HG02943 (cell line): Measurements from ENCODE around the gene LCNL1.
"Not testable (repeated sequence)": the region's sequence is repeated elsewhere in the genome, so short reads cannot be mapped to it uniquely, and the experiment has no call there.

ENCODE experiments used
- ATAC-seq: cut with Tn5 transposase; IDR thresholded peaks from one replicate; pipeline ENCODE4 v1.9.1; 2021; ENCODE audit warnings: mild to moderate bottlenecking, low read depth, moderate library complexity; ENCODE audit not compliant: unreplicated experiment

Gene LCNL1

GRCh38 chr9:136990242-136990911 lies 7.6 kb downstream of the LCNL1 start:
- ATAC-seq: no peak

DNA sequence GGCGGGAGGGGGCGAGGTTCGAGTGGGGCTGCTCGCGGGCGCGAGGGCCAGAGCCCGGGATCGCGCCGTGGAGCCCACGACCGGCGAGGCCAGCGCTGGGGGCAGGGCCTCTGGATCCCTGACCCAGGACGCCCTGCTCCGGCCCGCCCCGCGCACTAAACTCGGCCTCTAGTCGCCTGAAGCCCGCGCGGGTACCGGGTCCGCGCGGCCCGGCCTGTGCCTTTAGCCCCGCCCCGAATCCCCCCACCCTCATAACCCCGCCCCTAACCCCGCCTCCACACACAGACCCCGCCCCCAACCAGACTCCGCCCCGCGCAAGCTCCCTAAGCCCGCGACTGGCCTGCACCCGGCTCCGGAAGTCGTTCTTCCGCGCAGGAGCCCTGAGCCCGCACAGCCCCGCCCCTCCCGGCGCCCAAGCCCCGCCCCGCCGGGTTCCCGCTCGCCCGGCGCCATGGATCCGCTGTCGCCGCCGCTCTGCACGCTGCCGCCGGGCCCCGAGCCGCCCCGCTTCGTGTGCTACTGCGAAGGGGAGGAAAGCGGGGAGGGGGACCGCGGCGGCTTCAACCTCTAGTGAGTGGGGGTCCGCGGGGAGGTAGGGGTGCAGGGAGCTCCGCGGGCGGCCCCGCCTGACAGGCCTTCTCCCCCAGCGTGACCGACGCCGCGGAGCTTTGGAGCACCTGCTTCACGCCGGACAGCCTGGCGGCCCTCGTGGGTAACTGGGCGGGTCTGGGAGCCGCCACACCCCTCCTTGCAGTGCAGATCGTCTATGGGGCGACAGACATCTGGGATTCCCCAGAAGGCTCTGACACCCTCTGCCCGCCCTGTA lies 9.4 kb downstream of the LCNL1 start, which contains the start of gene PAXX:
PAXX (plus strand) TSS at position 430 of the 826 bp plus-strand sequence; CDS start at position 452, 22 bp downstream.
- ATAC-seq: peak; percentile 71

GRCh38 chr9:136992819-136993369 lies 10.1 kb downstream of the LCNL1 start:
- peak; percentile 15 for ATAC-seq

DNA sequence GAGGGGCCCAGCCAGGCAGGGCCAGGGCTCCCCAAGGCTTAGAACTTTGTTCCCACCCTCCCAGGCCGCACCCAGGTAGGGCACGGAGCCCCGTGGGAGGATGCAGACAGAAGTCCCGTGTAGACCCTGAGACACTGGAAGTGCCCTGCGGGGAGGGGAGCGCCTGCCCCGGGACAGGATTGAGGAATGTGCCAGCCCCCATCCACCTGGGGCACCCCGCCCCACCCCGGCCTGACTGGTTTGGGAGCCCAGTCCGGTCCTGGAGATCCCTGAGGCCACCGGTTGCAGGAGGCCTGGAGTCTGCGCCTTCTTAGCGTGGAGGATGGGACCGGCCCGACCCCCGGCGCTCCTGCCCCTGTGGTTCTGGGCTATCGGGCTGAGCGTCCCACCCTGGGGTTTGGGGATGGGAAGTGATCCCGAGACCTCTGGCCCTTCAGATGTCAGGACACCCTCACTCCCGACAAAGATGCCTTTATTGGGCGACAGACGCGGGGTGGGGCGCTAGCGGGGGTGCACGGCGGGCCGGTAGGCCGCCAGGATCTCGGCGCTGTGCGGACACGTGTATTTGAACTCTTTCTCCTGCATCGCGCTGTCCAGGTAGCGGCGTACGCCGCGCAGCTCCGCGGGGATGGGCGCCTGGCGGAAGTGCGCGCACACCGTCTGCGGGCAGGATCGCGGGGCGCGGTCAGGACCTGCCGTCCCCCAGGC lies 11.5 kb downstream of the LCNL1 start:
- ATAC-seq: no peak

DNA sequence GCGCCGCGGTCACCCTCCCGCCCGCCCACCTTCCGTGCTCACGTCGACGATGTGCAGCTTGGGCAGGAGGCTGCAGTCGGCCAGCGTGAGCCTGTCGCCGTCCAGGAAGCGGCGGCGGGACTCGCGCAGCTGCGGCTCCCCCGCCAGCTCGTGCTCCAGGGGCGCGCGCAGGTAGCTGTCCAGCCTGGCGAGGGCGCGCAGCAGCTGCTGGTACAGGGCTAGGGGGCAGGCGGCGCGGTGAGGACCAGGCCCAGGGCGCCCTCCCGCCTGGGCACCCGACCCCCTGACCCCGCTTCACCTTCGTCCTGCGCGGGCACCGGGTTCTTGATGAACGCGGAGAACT lies 12.1 kb downstream of the LCNL1 start:
- no peak for ATAC-seq

- no peak for ATAC-seq
Observed at GRCh38 chr9:136995362-136995761, 12.6 kb downstream of the LCNL1 start.

- ATAC-seq: no peak
Observed at GRCh38 chr9:136995772-136996311, 13.0 kb downstream of the LCNL1 start.

DNA sequence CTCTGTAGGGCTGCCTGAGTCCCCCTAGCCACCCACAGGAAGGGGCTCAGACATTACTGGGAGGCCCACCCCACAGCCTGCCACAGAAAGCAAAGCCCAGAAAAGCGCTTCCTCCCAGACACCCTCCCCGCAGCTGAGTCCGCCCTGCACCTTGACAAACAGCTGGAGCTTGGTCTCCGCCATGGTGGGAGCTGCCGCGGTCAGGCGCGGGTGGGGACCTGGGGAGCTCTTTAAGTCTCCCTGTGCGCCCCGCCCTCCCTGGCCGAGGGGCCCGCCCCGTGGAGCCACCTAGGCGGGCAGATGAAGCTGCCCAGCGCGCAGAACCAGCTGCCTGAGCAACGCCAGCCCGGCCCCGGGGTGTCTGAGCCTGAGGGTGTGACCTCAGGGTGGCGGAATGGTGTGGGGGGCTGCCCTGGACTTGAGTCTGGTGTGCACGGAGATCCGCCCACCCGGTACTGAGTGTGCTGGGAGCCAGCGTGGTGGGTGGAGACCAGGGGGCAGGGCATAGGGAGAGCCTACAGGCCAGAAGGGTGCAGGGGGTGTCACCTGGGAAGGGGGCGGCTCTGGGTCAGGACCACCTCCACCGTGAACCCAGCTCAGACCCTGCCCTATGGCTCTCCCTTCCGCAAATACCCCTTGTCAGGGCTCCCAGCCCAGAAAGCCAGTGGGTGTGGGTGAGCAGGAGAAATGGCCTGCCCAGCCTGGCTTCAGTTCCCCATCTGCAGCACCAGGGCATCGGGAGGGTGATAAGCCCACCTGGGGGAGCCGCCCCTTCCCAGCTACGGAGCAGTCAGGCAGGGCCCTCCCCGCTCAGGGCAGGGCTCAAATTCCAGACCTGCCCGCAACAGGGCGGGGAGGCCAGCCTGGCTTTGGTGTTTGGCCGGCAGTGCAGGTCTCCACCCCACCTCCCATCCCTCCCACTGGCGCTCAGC lies 13.8 kb downstream of the LCNL1 start, which contains the start of gene CLIC3:
CLIC3 (minus strand) TSS at position 208 of the 932 bp plus-strand sequence; CDS start at position 183, 25 bp downstream.
- no peak for ATAC-seq

DNA sequence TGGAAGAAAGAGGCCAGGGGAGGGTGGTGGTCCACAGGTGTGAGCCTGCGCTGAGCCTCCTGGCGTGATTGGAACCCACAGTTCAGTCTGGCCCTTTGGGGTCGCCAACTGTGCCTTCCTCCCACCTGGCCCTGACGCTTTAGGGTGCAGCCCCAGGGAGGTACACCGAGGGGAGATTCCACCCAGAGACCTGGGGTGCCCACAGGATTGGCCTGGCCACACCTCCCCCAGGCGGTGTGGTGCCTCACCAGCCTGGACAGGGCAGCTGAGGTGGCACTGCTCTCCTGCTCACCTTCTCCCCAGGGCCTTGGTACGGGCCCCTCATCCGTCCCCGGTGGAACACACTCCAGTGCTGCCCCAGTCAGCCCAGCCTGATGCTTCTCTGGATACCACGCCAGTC lies 14.6 kb downstream of the LCNL1 start:
- ATAC-seq: no peak

DNA sequence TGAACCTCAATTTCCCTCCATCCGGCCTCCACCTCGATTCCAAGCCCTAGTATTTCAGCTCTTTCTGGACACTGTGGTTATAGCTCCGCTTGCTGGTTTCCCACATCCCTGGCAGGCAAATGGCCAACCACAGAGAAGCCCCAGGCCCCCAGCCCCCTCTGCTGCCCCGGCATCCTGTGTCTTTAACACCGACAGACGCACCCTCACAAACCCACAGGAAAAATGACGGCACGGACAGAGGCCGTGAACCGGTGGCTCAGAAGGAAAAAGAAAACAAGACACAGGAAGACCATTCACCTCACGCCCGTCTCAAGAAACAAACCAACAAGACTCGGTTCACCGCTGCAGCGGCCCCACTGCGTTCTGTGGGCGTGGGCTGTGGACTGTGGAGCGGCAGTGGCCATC lies 15.0 kb downstream of the LCNL1 start:
- ATAC-seq: no peak

DNA sequence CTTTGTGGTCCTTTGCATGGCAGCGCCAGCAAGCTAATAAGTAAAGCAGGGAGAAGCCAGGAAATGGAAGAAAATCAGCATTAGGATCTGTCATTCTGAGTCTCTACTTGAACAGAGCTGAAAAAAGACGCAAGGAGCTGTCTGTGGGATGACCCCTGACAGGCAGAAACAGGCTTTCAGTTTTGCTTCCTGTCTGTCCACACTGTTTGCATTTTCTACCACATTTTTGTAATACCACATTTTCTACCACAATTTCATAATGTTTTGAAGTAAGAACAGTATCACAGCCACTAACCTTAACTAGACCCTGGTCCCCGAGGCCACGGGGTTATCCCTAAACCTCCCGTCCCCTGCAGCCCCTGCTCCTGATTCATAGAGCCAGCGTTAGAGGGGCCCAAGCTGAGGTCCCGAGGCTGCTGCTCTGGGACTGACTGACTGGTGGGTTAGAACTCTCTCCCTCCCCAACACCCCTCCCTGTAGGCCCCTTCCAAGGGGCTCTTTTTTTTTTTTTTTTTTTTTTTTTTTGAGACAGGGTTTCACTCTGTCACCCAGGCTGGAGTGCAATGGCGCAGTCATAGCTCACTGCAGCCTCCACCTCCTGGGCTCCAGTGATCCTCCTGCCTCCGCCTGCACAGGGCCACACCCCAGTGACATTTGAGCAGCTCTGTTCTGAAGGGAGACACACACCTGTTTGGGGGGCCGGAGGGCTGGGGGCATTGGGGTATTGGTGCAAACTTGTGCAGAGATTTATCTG lies 17.6 kb downstream of the LCNL1 start:
- peak; percentile 65 for ATAC-seq

DNA sequence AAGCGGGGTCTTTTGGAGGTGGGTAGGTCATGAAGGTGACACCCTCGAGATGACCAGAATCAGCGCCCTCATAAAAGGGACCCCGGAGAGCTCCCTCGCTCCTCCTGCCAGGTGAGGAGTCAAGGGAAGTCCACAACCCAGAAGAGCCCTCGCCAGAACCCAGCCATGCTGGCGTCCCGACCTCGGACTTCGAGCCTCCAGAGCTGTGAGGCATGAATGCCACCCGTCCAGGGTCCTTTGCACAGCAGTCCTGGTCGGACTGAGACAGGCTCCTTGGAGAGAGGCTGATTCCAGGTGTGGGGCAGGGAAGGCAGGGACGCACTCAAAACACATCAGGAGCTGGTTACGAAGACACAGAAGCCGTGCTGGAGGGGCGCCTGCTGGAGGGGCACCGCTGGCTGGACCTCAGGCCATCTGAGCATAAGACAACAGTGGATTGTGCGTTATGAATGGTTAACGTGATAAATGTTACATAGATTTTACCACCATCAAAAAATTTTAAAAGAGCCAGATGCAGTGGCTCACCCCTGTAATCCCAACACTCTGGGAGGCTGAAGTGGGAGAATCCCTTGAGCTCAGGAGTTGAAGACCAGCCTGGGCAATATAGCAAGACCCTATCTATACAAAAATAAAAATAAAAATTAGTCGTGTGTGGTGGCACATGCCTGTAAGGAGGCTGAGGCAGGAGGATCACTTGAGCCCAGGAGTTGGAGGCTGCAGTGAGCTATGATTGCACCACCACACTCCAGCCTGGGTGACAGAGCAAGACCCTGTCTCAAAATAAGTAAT lies 19.3 kb downstream of the LCNL1 start:
- no peak for ATAC-seq

DNA sequence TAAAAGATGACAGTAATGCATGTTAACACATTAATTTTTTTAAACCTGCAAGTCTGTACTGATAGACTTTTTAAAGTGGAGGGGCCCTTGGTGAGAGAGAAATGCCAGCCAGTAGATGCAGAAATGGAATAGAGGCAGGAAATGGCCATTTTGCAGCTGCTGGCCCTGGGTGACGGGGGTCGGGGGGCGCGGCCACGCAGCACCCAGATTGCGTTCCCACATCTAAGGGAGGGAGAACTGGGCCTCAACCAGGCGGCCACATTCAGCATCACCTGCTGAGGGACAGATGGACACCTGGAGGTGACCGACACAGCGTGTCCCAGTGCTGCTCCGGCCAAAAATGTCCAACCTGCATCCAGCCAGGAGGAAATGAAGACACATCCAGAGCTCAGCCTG lies 19.9 kb downstream of the LCNL1 start:
- no peak for ATAC-seq

DNA sequence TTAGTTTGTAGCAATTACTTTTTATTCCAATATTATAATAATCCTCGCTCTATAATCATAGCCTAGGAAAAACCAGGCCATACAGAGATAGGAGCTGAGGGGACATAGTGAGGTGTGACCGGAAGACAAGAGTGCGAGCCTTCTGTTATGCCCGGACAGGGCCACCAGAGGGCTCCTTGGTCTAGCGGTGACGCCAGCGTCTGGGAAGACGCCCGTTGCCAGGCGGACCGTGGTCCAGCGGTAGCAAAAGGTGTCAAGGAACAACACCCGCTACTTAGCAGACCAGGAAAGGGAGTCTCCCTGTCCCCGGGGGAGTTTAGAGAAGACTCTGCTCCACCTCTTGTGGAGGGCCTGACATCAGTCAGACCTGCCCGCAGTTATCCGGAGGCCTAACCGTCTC lies 21.5 kb downstream of the LCNL1 start:
- not testable (repeated sequence) for ATAC-seq

DNA sequence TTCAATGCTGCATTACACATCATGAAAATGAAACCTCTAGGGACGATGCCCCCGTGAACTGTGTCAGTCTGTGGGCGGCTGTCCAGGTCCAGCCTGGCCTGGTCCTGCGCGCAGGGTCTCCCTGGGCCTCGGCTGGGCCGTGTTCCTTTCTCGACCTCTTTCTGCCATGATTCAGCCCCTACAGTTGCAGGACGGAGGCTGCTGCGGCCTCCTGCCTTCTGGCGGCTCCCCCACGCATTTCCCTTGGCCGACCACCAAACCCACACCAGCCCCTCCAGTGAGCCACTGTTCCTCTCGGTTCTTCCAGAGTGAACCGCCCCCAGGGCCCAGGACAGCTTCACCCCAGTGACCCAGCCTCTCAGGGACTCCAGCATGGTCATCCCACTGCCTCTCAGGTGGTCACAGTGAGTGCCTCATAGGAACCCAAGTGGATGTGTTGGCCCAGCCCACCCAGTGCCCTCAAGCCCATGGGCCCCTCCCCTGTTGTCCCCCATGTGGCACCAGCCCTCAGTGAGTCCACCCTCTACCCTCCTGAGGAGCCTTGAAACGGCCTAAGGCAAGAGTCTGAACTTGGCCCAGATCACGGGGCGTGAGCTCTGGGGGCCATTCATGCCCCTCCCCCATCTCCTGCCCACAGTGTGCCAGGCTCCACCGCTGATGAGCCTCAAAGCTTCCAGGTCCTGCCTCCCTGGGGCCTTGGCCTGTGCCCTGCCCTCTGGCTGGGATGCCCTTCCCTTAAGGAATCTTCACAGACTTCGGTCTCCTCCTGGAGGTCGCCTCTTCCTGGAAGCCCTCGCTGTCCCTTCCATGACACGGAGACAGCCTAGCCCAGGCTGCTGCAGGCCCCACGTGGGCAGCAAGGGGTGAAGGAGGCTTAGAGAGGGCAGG lies 23.6 kb downstream of the LCNL1 start:
- ATAC-seq: no peak

DNA sequence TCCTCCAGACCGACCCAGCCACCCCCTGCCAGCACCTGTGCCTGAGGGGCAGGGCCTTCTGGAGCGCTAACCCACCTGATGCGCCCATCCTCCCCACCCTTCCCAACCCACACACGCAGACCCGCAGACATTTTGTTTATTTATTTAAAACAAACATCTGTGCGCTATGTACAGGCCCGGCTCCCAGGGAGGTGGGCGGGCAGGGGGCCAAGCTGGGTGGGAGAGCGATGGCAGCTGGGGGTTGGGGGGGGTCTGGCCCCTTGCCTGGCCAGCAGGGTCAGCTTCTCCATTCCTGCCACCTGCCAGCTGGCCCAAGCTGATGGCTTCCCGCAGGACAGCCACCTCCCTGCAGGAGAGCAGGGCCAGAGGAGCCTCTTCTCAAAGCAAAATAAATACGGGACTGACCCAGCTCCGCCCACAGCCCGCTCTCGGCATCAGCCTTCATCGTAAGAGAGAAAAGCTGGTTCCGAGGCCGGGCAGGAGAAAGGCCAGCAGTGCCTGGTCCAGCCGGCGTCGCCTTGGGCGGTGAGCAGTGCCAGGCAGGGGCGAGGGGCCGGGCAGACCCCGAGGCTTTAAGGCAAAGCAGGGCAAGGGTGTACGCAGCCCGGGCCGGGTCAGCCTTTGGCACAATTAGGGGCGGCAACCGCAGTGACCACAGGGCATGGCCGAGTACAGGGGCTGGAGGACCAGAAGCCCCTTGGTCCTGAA lies 24.5 kb downstream of the LCNL1 start:
- ATAC-seq: no peak
